Measurements from ENCODE around the gene MAST4. TPM values are rescaled to one million over a fixed set of nuclear protein-coding genes. Genes with fewer than 3 reads are reported as not detected.

The MAST4 gene
- total RNA-seq, 2 experiments from 2014 or later = 27.7 to 28.8 TPM

DNA sequence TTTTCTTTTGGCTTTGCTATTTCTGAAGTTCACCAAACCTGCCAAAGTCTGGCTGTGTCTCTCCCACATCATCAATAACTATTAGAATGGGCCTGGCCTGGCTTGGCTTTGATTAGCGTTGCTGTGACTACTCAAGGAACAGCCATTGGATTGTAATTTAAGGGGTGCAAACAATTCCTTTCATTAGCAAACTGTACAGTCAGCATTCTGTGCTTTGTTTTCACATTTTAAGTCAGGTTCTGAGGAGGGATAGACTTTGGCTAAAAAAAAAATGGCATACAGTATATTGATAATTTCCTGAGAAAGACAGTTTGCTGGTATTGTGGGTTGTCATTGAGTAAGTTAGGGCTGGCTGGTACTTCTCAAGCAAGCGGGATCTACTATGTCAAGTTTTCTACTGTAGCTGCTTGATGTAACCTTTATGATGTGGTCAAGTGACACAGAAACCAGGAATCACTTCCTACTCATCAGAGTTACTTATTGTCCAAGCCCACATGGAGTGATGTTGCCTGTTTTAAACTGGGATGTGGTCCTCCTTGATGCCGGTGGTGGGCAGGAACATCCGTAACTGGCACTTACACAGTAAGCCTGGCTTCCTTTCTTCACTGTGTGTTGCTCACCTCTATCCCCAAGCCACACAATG lies 439.0 kb downstream of the MAST4 start:
- H3K9me3 Mint-ChIP-seq = no peaks in the 10 kb centered on the region
- DNase-seq = no peak
- no peak overlapping the region for H3K4me3 Mint-ChIP-seq
- H3K36me3 Mint-ChIP-seq (ENCODE audit: low read depth) = peaks cover under 1% of the 10 kb centered on the region
- H3K27me3 Mint-ChIP-seq (ENCODE audit: low read depth) = no peaks in the 10 kb centered on the region
- peaks cover 69% of the 10 kb centered on the region for H3K4me1 Mint-ChIP-seq (ENCODE audit: low read depth)
- CTCF ChIA-PET = interaction anchor here (0.6 to 1.7 kb wide), 4 partner anchors 11 to 292 kb away, joined by 3 to 4 read pairs (median 3); no protein-coding TSS in a partner anchor
- intact Hi-C loops (cut with micrococcal nuclease) = no loop called here
- H3K27ac Mint-ChIP-seq = no peak overlapping the region

DNA sequence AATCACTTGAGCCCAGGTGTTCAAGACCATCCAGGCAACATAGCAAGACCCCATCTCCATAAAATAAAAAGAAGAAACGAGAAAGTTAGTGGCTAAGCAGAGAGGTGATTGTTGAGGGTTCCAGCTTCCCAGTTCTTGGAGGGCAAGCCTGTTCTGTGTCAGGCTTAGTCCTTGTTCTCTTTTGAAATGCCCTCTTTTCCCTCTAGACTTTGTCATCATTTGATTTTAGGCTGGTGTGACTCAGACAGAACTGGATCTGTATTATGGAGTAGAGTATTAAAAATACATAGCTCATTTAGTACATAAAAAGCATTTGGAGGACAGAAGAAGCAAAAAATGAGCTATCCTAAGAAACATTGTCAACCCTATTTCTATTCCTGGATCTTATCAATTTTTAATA lies 441.0 kb downstream of the MAST4 start:
- no peak overlapping the region for H3K4me3 Mint-ChIP-seq
- H3K27ac Mint-ChIP-seq = no peak overlapping the region
- H3K36me3 Mint-ChIP-seq (ENCODE audit: low read depth) = peaks cover 2% of the 10 kb centered on the region
- intact Hi-C loops (cut with micrococcal nuclease) = no loop called here
- H3K27me3 Mint-ChIP-seq (ENCODE audit: low read depth) = no peaks in the 10 kb centered on the region
- DNase-seq = no peak
- no peaks in the 10 kb centered on the region for H3K9me3 Mint-ChIP-seq
- CTCF ChIA-PET = interaction anchor here (1.0 to 1.4 kb wide), 2 partner anchors 9 to 172 kb away, joined by 3 read pairs; no protein-coding TSS in a partner anchor
- H3K4me1 Mint-ChIP-seq (ENCODE audit: low read depth) = peaks cover 50% of the 10 kb centered on the region

DNA sequence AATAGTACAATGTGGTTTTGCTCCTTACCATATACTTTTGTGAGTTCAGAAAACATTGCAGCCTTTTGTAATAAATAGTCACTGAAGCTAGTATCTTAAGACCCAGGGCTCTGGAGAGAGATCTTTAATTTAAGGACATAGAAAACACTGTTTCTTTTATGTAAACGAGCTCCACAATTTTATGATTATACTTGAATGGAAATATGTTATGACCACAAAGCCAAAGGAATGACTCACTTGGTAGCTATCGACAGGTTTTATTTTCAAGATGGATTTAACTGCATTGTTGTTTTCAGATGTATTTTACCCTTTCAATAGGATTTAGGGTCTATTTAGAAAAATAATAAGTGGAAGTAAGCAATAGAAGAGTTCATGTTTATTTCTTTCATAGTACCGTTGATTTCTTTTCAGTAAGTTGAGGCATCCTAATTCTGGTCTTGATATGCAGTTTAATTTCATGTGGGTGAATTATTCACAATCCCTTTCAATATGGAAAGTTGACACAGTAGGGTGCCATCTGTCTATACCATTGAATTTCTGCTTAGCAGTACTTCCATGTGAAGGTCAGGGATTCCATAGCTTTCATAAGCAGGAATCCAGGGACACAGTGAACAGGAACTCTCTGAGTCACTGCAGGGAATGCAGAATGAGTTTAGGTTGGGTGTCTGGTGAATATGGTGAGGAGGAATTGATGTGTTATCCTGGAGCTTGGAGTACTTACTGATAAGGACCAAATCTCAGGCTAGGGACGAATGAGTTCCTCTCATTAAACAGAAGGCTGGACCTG lies 442.8 kb downstream of the MAST4 start:
- Mint-ChIP-seq H3K27ac (no peak overlapping the region), H3K27me3 (ENCODE audit: low read depth) (no peaks in the 10 kb centered on the region), H3K4me1 (ENCODE audit: low read depth) (peaks cover 36% of the 10 kb centered on the region), H3K4me3 (no peak overlapping the region), H3K36me3 (ENCODE audit: low read depth) (peaks cover 2% of the 10 kb centered on the region), H3K9me3 (no peaks in the 10 kb centered on the region)
- DNase-seq = no peak
- intact Hi-C loops (cut with micrococcal nuclease) = no loop called here
- CTCF ChIA-PET = interaction anchor here (0.6 kb wide), 1 partner anchor 12 kb away, joined by 4 read pairs; no protein-coding TSS in a partner anchor

DNA sequence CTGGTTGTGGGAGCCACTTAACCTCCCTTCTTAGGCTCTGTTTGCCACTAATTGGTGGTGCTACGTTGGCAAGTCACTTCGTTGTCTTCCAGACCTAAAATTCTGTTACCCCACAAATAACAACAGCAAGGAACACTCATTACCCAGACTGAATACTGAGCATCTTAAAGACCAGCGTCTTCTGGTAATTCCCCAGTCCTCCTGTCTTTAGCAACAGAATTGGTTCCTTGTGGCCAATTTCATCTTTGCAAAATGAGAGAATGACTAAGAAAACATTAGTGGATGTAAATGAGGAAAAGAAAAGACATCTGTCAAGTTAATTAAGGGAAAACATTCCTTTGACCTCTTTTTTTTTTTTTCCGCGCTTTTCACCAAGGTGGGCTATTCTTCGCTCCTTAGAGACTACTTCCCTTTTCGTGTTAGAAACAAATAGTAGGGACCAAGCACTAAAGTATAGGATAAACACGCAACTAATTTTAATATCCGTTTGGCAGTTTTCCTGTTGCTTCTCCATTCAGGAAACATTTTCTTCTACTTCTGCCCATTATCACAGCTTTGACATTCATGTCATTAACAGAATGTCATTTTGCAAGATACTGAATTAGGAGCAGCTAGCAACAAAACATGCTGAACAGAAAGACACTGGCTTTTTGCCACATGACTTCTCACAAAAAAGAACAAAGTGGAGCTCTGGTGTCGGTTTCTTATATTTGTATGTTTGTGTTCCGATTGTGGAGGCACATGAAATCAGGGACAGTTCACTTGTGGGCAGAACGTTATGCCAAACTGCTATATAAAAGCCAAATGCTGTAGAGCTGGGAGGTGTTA lies 446.2 kb downstream of the MAST4 start:
- no peaks in the 10 kb centered on the region for H3K27me3 Mint-ChIP-seq (ENCODE audit: low read depth)
- H3K9me3 Mint-ChIP-seq = no peaks in the 10 kb centered on the region
- CTCF ChIA-PET = no interaction called here
- H3K4me1 Mint-ChIP-seq (ENCODE audit: low read depth) = peaks cover 18% of the 10 kb centered on the region
- peaks cover 4% of the 10 kb centered on the region for H3K36me3 Mint-ChIP-seq (ENCODE audit: low read depth)
- intact Hi-C loops (cut with micrococcal nuclease) = no loop called here
- no peak overlapping the region for H3K4me3 Mint-ChIP-seq
- no peak overlapping the region for H3K27ac Mint-ChIP-seq
- DNase-seq = no peak

DNA sequence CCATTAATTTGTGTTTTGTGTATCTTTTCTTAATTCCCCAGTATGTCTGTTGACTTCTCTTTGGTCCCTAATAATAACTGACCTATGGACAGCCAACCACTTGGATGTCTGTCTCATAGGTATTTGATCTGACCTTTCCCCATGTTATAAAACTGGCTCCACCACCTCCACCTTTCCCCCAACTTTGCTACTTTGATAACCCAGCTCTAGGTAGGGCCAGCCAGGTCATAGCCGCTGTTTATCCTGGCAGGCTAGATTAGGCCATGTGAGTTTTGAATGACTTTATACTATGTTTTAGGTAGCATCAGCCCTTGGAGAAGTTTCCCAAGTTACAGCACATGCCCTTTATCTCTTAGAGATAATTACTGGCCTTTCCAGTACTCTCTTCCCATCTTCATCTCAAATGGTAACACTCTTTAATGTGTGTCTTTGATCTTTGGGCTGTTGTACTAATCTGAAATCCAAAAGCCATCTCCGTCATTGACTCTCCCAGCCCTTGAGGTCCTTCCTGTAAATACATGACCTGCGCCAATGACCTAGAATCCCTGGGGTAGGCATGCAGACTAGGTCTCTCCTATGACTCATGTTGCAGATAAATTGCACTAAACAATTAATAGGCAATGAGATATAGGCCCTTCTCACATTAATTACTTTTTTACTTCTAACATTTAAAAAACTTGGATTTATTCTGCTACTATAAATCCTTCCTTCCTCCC lies 447.8 kb downstream of the MAST4 start:
- Mint-ChIP-seq H3K36me3 (ENCODE audit: low read depth) (peaks cover 4% of the 10 kb centered on the region), H3K9me3 (no peaks in the 10 kb centered on the region), H3K27ac (no peak overlapping the region), H3K27me3 (ENCODE audit: low read depth) (no peaks in the 10 kb centered on the region), H3K4me3 (no peak overlapping the region), H3K4me1 (ENCODE audit: low read depth) (peaks cover 10% of the 10 kb centered on the region)
- DNase-seq = no peak
- CTCF ChIA-PET = interaction anchor here (0.5 kb wide), 1 partner anchor 11 kb away, joined by 4 read pairs; no protein-coding TSS in a partner anchor
- intact Hi-C loops (cut with micrococcal nuclease) = no loop called here

DNA sequence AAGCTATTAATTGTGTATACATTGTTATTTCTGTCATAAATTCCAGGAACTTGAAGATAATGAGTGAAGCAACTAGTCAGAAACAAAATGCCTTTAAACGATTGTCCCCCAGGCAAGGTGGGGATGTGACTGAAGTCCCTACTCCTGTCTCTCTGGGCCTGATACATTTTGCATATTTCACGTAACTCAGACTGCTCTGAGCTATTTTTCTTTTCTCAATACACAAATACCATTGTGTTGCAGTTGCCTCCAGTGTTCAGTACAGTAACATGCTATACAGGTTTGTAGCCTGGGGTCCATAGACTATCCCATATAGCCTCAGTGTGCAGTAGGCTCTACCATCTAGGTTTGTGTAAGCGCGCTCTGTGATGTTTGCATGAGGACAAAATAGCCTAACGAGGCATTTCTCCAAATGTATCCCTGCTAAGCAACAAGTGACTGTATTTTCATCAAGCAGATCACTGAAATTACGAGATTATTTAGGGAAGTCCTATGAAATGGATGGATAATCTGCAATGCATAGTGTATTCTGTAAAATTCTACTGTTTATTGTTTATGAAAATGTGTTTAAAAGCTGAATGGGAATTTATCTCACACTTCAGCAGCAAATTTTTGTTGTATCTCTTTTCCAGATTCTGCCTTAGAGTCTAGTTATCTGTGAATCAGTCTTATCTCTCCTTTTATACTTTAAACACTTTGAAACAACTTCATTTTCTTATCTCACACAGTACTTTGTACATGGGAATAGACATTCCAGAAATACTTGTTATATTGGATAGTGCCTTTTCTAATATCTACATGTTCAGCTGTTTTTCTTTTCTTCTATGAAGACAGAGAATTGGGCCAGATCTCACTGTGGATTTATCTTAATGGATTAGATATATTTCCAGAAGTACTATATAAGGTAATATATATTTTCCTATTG lies 449.9 kb downstream of the MAST4 start:
- CTCF ChIA-PET = interaction anchor here (1.0 to 1.2 kb wide), 3 partner anchors 9 to 19 kb away, joined by 3 to 4 read pairs (median 3); no protein-coding TSS in a partner anchor
- no peaks in the 10 kb centered on the region for H3K9me3 Mint-ChIP-seq
- no peak overlapping the region for H3K4me3 Mint-ChIP-seq
- no peaks in the 10 kb centered on the region for H3K27me3 Mint-ChIP-seq (ENCODE audit: low read depth)
- no peak overlapping the region for H3K27ac Mint-ChIP-seq
- peaks cover 2% of the 10 kb centered on the region for H3K36me3 Mint-ChIP-seq (ENCODE audit: low read depth)
- H3K4me1 Mint-ChIP-seq (ENCODE audit: low read depth) = peaks cover 16% of the 10 kb centered on the region
- intact Hi-C loops (cut with micrococcal nuclease) = no loop called here
- DNase-seq = no peak

DNA sequence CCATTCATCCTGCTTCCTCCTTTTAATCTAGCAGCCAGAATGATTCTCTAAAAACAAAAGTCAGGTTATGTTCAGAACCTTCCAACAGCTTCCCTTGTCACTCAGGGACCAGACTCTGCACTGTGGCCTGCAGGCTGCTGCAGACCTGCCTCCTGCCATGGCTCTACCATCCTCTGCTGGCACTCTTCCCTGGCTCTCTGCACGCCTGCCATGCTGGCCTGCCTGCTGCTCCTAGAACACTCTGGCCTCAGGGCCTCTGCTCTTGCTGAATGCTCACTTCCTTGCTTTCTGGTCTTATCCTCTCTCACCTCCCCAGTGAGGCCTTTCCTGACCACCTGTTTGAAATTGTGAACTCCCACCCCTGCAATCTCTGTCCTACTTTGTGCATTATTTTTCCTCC lies 451.0 kb downstream of the MAST4 start:
- DNase-seq = no peak
- Mint-ChIP-seq H3K27me3 (ENCODE audit: low read depth) (no peaks in the 10 kb centered on the region), H3K4me3 (no peak overlapping the region), H3K27ac (no peak overlapping the region), H3K4me1 (ENCODE audit: low read depth) (peaks cover 18% of the 10 kb centered on the region), H3K36me3 (ENCODE audit: low read depth) (peaks cover 2% of the 10 kb centered on the region), H3K9me3 (no peaks in the 10 kb centered on the region)
- CTCF ChIA-PET = interaction anchor here (0.8 to 1.0 kb wide), 2 partner anchors 12 to 18 kb away, joined by 3 to 4 read pairs; no protein-coding TSS in a partner anchor
- intact Hi-C loops (cut with micrococcal nuclease) = no loop called here

DNA sequence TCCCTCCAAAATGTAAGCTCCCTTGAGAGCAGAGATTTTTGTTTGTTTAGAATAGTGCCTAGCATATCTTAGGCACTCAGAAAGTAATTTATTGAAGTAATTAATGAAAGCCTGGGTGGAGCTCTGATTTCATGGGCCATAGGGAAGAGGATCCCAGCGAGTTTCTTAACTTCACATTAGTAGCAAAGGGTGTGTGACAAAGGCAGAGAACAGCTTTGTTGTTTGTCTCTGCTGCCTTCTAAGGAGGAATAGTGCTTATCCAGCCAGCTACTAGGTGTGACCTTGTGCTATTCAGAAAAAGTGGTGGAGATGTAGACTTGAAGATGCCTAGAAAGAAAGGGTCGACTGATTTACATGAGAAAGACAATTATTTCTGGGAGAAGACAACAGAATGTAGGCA lies 451.4 kb downstream of the MAST4 start:
- intact Hi-C loops (cut with micrococcal nuclease) = no loop called here
- Mint-ChIP-seq H3K9me3 (no peaks in the 10 kb centered on the region), H3K27ac (no peak overlapping the region), H3K27me3 (ENCODE audit: low read depth) (no peaks in the 10 kb centered on the region), H3K4me3 (no peak overlapping the region), H3K36me3 (ENCODE audit: low read depth) (peaks cover 2% of the 10 kb centered on the region), H3K4me1 (ENCODE audit: low read depth) (peaks cover 18% of the 10 kb centered on the region)
- CTCF ChIA-PET = no interaction called here
- no peak for DNase-seq

DNA sequence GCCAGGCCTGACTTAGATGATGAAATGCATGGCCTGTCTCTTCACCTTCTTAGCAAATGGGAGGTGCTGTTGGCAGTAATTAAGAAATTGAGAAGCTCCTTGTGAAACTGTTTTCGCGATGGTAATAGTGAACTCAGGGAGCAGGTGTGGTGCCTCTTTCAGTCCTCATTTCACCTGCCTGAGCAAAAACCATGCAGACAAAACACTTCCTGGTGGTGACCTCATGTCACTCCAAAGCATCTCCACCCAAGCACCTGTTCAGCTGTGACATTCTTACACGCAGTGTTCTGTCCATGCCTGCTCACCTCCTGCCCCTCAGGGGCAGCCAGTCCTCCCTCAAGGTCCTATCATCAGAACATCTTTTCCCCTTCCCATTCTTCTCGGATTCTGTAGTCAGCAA lies 453.9 kb downstream of the MAST4 start:
- H3K27me3 Mint-ChIP-seq (ENCODE audit: low read depth) = no peaks in the 10 kb centered on the region
- CTCF ChIA-PET = interaction anchor here (0.9 kb wide), 1 partner anchor 11 kb away, joined by 4 read pairs; no protein-coding TSS in a partner anchor
- H3K36me3 Mint-ChIP-seq (ENCODE audit: low read depth) = peaks cover 2% of the 10 kb centered on the region
- H3K9me3 Mint-ChIP-seq = no peaks in the 10 kb centered on the region
- H3K4me1 Mint-ChIP-seq (ENCODE audit: low read depth) = peaks cover 15% of the 10 kb centered on the region
- no peak for DNase-seq
- H3K27ac Mint-ChIP-seq = peak overlapping the region; percentile 19
- no peak overlapping the region for H3K4me3 Mint-ChIP-seq
- intact Hi-C loops (cut with micrococcal nuclease) = no loop called here

DNA sequence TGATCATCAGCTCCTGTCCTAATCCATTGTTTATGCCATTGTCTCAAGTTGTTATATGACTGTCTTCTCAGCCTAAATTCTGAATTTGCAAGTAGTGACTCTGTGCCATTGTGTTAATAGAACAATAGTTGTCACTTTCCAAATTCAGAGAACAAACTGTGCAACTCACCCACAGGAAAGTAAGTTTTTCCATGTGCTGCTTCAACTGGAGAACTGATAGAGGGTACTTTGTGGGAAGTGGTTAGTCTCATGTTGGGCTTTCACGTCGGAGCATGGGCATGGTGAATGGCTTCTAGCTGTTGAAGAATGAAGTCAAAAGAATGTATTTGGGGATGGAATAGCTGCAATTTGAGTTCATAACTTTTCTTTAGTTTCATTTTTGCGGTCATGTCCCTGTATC lies 454.4 kb downstream of the MAST4 start:
- no peaks in the 10 kb centered on the region for H3K9me3 Mint-ChIP-seq
- H3K36me3 Mint-ChIP-seq (ENCODE audit: low read depth) = peaks cover 4% of the 10 kb centered on the region
- CTCF ChIA-PET = interaction anchor here (0.9 kb wide), 1 partner anchor 12 kb away, joined by 4 read pairs; no protein-coding TSS in a partner anchor
- H3K27me3 Mint-ChIP-seq (ENCODE audit: low read depth) = no peaks in the 10 kb centered on the region
- no peak for DNase-seq
- H3K4me3 Mint-ChIP-seq = no peak overlapping the region
- peak overlapping the region; percentile 19 for H3K27ac Mint-ChIP-seq
- intact Hi-C loops (cut with micrococcal nuclease) = no loop called here
- peaks cover 15% of the 10 kb centered on the region for H3K4me1 Mint-ChIP-seq (ENCODE audit: low read depth)

DNA sequence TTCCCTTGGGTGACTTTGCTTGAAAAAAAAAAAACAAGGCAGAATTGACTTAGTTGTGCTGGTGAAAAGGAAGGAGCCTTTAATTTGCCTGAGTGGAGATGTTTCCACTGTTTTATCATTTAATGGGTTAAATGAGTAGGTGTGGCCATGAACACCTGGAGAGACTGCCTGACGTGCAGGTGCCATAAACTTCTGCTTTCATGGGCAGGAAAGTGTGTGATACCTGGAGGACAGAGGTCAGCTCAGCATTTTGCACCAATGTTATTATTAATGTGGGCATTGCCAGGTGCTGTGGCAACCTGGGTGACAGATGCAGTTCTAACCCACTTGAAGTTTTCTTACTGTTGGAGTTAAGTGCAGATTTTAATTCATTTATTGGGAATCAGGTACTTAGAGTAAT lies 455.0 kb downstream of the MAST4 start:
- H3K4me1 Mint-ChIP-seq (ENCODE audit: low read depth) = peaks cover 15% of the 10 kb centered on the region
- DNase-seq = no peak
- no peak overlapping the region for H3K27ac Mint-ChIP-seq
- no peaks in the 10 kb centered on the region for H3K27me3 Mint-ChIP-seq (ENCODE audit: low read depth)
- CTCF ChIA-PET = interaction anchor here (0.9 kb wide), 1 partner anchor 13 kb away, joined by 4 read pairs; no protein-coding TSS in a partner anchor
- H3K4me3 Mint-ChIP-seq = no peak overlapping the region
- intact Hi-C loops (cut with micrococcal nuclease) = no loop called here
- no peaks in the 10 kb centered on the region for H3K9me3 Mint-ChIP-seq
- H3K36me3 Mint-ChIP-seq (ENCODE audit: low read depth) = peaks cover 4% of the 10 kb centered on the region

Measured in activated naive CD4-positive, alpha-beta T cell treated with anti-CD3 and anti-CD28 coated beads for 36 hours (primary cell).